Right lobe of liver (tissue), 6 donors: ENCODE measurements around the gene ZFP3. TPM values are rescaled to one million over a fixed set of nuclear protein-coding genes. Genes with fewer than 3 reads are reported as not detected.
A peak's percentile ranks its signal among the peaks of the same experiment; 100 is the strongest.

Source experiments
- ATAC-seq, 4 donors: fragments of 200-7000 bp; cut with Tn5 transposase; one replicate each; pipeline ENCODE4 v1.9.1; 2020; ENCODE audit warnings: mild to moderate bottlenecking in 4 of 4, moderate library complexity in 4 of 4
- DNase-seq, 3 donors: peaks; one replicate each; pipeline ENCODE4 v3.0.0-alpha.2; 2020
- H3K27ac ChIP-seq, 3 donors: fragments of 200-600 bp; one replicate each; pipeline ENCODE4 v1.8.0; 2022
- H3K27me3 ChIP-seq, 2 donors: fragments of 200-600 bp; one replicate each; pipeline ENCODE4 v1.8.0; 2022
- H3K36me3 ChIP-seq, 4 donors: fragments of 200-600 bp; sonication (generic) in 1 of 4; one replicate each; pipeline versions ENCODE4 v1.5.1 to v1.8.0; 2017 to 2022; ENCODE audit warnings: control low read depth in 1 of 4
- H3K4me1 ChIP-seq, 4 donors: fragments of 200-600 bp; sonication (generic) in 1 of 4; one replicate each; pipeline versions ENCODE4 v1.5.1 to v1.8.0; 2017 to 2022; ENCODE audit warnings: control low read depth in 1 of 4
- H3K4me3 ChIP-seq, 3 donors: fragments of 200-600 bp; one replicate each; pipeline ENCODE4 v1.8.0; 2022
- H3K9me3 ChIP-seq, 4 donors: fragments of 200-600 bp; sonication (generic) in 1 of 4; one replicate each; pipeline versions ENCODE4 v1.5.1 to v1.8.0; 2017 to 2022; ENCODE audit warnings: control low read depth in 1 of 4
- POLR2A ChIP-seq: fragments of 450-650 bp; IDR thresholded peaks from one replicate; pipeline ENCODE4 v1.6.1; 2017; ENCODE audit warnings: antibody characterized with exemption, mild to moderate bottlenecking
- WGBS: methylation state at CpG from one replicate; pipeline ENCODE4 v1.1.6; 2018; ENCODE audit warnings: low coverage, low lambda C conversion rate; ENCODE audit not compliant: insufficient coverage; ENCODE audit errors: missing lambda C conversion rate; 5-methylcytosine and 5-hydroxymethylcytosine counted together
- intact Hi-C, 2 donors: fragments of 100-400 bp; cut with DNase I; formaldehyde crosslinking; loops; one replicate each; pipeline versions ENCODE4 v1.11.2 to v1.14.1; 2022
- total RNA-seq, 6 experiments: library from RNA; depleted of rRNA in 2 of 6; stranded (reverse); fragments of >200 nt in 2 of 6; fragmentation: NEBNext Ultra II Directional in 3 of 6; extraction: Animal tissue kit (Norgen Biotek cat#: 25700) in 3 of 6; gene quantifications; one replicate each; pipeline versions ENCODE4 v1.1.0 to v1.2.4, GENCODE V29; 2016 to 2023
- TF ChIP-seq, protein P1 (sequence below), 4 donors: fragments of 200-600 bp in 3 of 4; fragments of 450-650 bp in 1 of 4; IDR thresholded peaks; one replicate each; pipeline versions ENCODE4 v1.5.1 to v1.8.0; 2016 to 2022; ENCODE audit warnings: antibody characterized with exemption in 4 of 4, mild to moderate bottlenecking in 2 of 4
- donor health status: DM: no; HTN: yes; CAD: no.
- donor health status: DM: no; HTN: no; CAD: no.
- donor health status: DM: no; HTN: no; CAD: no.
- donor health status: DM: no; HTN: yes; CAD: no.
- donor health status: DM: no; HTN: yes; CAD: no.

Gene ZFP3
- total RNA-seq, 6 experiments from 2014 or later = 0.51 to 1.6 (median 0.87) TPM

DNA sequence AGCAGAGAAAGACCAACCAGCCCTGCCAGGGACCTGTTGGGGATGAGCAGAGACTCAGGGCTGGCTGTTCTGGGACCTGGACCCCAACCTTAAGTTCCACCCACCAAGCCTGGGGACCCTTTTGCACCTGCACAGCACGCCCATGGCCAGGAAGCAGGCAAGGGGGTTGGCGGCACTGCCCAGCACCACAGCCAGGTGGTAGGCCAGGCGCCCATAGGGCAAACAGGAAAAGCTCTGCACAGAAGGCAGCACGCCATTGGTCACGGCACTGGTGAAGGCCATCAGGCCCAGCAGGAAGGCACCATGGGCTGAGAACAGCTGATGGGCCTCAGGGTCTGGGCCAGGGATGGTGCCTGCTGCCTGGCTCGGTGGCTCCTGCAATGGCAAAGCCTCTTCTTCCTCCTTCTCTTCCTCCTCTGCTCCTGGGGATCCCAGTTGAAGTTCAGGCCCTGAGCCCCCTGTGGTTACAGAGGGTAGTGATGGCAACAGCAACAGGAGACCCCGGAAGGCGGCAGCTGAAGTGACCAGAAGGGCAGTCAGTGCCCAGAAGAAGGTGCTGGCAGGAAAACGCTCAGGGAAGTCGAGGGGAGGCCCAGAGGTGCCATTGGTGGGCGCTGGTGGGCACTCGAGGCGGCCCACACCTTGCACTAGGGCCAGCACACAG is 44.8 kb upstream of the ZFP3 start:
- Histone ChIP-seq H3K27ac (no peak overlapping the region), H3K9me3 (no peaks in the 10 kb centered on the region), H3K4me1 (peaks cover 0 to 4% (median 1%) of the 10 kb centered on the region in 4 donors), H3K27me3 (no peaks in the 10 kb centered on the region), H3K36me3 (no peaks in the 10 kb centered on the region), H3K4me3 (no peak overlapping the region)
- TF ChIP-seq, protein P1, sequence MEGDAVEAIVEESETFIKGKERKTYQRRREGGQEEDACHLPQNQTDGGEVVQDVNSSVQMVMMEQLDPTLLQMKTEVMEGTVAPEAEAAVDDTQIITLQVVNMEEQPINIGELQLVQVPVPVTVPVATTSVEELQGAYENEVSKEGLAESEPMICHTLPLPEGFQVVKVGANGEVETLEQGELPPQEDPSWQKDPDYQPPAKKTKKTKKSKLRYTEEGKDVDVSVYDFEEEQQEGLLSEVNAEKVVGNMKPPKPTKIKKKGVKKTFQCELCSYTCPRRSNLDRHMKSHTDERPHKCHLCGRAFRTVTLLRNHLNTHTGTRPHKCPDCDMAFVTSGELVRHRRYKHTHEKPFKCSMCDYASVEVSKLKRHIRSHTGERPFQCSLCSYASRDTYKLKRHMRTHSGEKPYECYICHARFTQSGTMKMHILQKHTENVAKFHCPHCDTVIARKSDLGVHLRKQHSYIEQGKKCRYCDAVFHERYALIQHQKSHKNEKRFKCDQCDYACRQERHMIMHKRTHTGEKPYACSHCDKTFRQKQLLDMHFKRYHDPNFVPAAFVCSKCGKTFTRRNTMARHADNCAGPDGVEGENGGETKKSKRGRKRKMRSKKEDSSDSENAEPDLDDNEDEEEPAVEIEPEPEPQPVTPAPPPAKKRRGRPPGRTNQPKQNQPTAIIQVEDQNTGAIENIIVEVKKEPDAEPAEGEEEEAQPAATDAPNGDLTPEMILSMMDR (IDR thresholded peaks at IDR 0.05) = no peak
- no peak for TF ChIP-seq POLR2A
- no peak for ATAC-seq
- intact Hi-C loops = no loop called here
- DNase-seq = no peak
- WGBS = no CpG with 5 or more reads among the region's 13 CpGs

DNA sequence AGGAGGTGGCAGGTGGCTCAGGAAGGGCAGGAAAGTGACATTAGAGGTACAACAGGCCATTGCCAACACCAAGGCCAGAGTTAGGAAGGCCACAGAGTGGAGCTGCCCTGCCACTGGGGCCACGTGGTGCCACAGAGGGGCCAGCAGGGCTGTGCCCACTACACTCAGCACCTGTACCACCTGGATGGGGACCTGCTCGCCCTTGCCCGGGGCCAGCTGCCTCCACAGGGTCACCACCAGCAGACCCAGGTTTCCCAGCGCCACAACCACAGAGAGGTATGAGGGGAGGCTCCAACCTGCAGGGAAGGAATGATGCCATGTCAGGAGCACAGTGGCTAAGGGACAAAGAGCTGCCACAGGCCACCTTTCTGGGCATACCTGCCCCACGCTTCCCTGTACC is 44.2 kb upstream of the ZFP3 start:
- no CpG with 5 or more reads among the region's 5 CpGs for WGBS
- no peak overlapping the region for H3K4me3 ChIP-seq
- H3K27ac ChIP-seq = no peak overlapping the region
- no peaks in the 10 kb centered on the region for H3K27me3 ChIP-seq
- peaks cover 0 to 4% (median 1%) of the 10 kb centered on the region in 4 donors for H3K4me1 ChIP-seq
- DNase-seq (no peak), ATAC-seq (peak in 1 of 4 donors; percentile 9)
- H3K9me3 ChIP-seq = no peaks in the 10 kb centered on the region
- no peak for TF ChIP-seq POLR2A
- TF ChIP-seq, protein P1 (IDR thresholded peaks at IDR 0.05) = no peak
- intact Hi-C loops = no loop called here
- no peaks in the 10 kb centered on the region for H3K36me3 ChIP-seq

DNA sequence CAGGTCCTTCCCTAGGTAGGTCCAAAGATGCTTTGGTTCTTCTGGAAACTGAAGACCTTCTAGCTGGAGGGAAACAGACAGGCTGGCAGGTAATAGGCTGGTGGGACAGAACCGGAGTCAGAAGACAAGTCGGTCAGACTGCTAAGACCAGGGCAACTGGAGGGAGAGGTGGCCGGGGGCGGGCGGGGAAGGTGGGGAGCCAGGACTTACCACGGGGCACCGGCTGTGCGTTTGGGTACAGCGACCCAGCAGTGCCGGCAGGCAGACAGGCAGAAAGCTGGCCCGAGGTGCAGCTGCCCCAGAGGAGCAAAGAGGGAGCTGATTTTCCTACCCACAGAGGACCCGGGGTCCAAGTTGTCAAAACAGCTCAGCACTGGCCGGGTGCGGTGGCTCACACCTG is 43.6 kb upstream of the ZFP3 start:
- H3K27me3 ChIP-seq = no peaks in the 10 kb centered on the region
- H3K27ac ChIP-seq = no peak overlapping the region
- 83% methylated on average over 1 of the region's 14 CpGs for WGBS
- H3K4me1 ChIP-seq = peaks cover 0 to 4% (median 1%) of the 10 kb centered on the region in 4 donors
- DNase-seq = no peak
- no peak for ATAC-seq
- no peaks in the 10 kb centered on the region for H3K36me3 ChIP-seq
- intact Hi-C loops = no loop called here
- no peaks in the 10 kb centered on the region for H3K9me3 ChIP-seq
- no peak overlapping the region for H3K4me3 ChIP-seq
- TF ChIP-seq, protein P1 (IDR thresholded peaks at IDR 0.05) = no peak
- TF ChIP-seq POLR2A = no peak

DNA sequence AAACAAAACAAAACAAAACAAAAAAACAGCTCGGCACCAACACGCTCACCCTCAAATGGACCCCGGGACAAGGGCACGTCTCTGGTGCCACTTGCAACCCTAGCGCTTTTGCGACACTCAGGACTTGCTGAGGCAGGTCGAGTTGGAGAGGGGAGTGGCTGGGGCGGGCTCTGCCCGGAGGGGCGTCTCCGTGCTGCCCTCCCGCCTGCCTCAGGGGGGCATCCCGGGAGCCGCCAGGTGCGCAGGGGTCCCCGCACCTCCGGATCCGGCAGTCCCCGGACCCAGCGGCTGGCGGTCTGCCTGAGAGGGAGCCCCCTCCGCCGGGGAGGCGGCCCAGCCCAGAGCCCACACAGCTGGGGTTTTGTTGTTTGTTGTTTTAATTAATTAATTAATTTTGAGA is 43.0 kb upstream of the ZFP3 start, which contains the start of gene SLC52A1:
TSS of gene SLC52A1 (minus strand) at position 112 of the 400 bp plus-strand sequence. CDS start 820 bp downstream, outside the sequence.
- Histone ChIP-seq H3K27ac (no peak within 1 kb of the TSS), H3K9me3 (no peaks in the 10 kb centered on the region), H3K4me3 (no peak within 1 kb of the TSS), H3K4me1 (peaks cover 0 to 4% (median 1%) of the 10 kb centered on the region in 4 donors), H3K27me3 (no peaks in the 10 kb centered on the region), H3K36me3 (no peaks in the 10 kb centered on the region)
- DNase-seq (no peak), ATAC-seq (peak in 2 of 4 donors; percentile 6 to 14)
- 7% methylated on average over 6 of the region's 24 CpGs for WGBS
- TF ChIP-seq, protein P1 (IDR thresholded peaks at IDR 0.05) = no peak
- no peak for TF ChIP-seq POLR2A
- intact Hi-C loops = no loop called here
